SK-N-SH treated with all-trans-retinoic acid at 6 μM for 48 hours (cell line): Measurements from ENCODE around the gene PRDM8.
A peak's percentile ranks its signal among the peaks of the same experiment; 100 is the strongest.

Experiments
- ATAC-seq: fragments of 200-7000 bp; cut with Tn5 transposase; 3 replicates; pipeline ENCODE4 v1.9.1; 2020; ENCODE audit warnings: mild to moderate bottlenecking, moderate library complexity
- ARNTL ChIP-seq: fragments of 450-650 bp; formaldehyde crosslinking; IDR thresholded peaks from 2 replicates; pipeline ENCODE4 v1.5.0; 2020; ENCODE audit warnings: low read depth, mild to moderate bottlenecking, moderate library complexity, borderline replicate concordance
- BACH2 ChIP-seq: fragments of 250-450 bp; sonication (Bioruptor Pico); IDR thresholded peaks from 2 replicates; pipeline ENCODE4 v1.9.0; 2021; ENCODE audit warnings: mild to moderate bottlenecking, borderline replicate concordance
- CREB5 ChIP-seq: fragments of 250-450 bp; sonication (Bioruptor Pico); IDR thresholded peaks from 2 replicates; pipeline ENCODE4 v1.5.1; 2020; ENCODE audit warnings: low read depth, mild to moderate bottlenecking, moderate library complexity
- OSR1 ChIP-seq: fragments of 250-450 bp; sonication (Bioruptor Pico); IDR thresholded peaks from 2 replicates; pipeline ENCODE4 v1.8.0; 2022; ENCODE audit warnings: moderate library complexity, mild to moderate bottlenecking, inconsistent platforms
- PPARA ChIP-seq: fragments of 250-450 bp; sonication (Bioruptor Pico); IDR thresholded peaks from 2 replicates; pipeline ENCODE4 v1.5.0; 2020; ENCODE audit warnings: mild to moderate bottlenecking, borderline replicate concordance
- RARB ChIP-seq: fragments of 250-450 bp; sonication (Bioruptor Pico); IDR thresholded peaks from 2 replicates; pipeline ENCODE4 v1.8.0; 2021; ENCODE audit warnings: mild to moderate bottlenecking, moderate library complexity
- SNAI2 ChIP-seq: fragments of 250-450 bp; sonication (Bioruptor Pico); IDR thresholded peaks from 2 replicates; pipeline ENCODE4 v1.5.0; 2020; ENCODE audit warnings: mild to moderate bottlenecking, moderate library complexity
- TCF4 ChIP-seq: fragments of 250-450 bp; sonication (Bioruptor Pico); IDR thresholded peaks from 2 replicates; pipeline ENCODE4 v1.8.0; 2021; ENCODE audit warnings: mild to moderate bottlenecking, moderate library complexity, borderline replicate concordance
- TOX ChIP-seq: fragments of 250-450 bp; sonication (Bioruptor Pico); IDR thresholded peaks from 2 replicates; pipeline ENCODE4 v1.8.0; 2021; ENCODE audit warnings: mild to moderate bottlenecking, moderate library complexity, borderline replicate concordance
- ZC3H10 ChIP-seq: fragments of 250-450 bp; sonication (Bioruptor Pico); IDR thresholded peaks from 2 replicates; pipeline ENCODE4 v1.5.1; 2021; ENCODE audit warnings: mild to moderate bottlenecking, moderate library complexity
- ZFP30 ChIP-seq: fragments of 450-650 bp; formaldehyde crosslinking; IDR thresholded peaks from 2 replicates; pipeline ENCODE4 v1.5.0; 2022; ENCODE audit warnings: mild to moderate bottlenecking, moderate library complexity
- ZNF565 ChIP-seq: fragments of 450-650 bp; formaldehyde crosslinking; conservative IDR thresholded peaks from 2 replicates; pipeline ENCODE4 v1.5.0; 2020; ENCODE audit warnings: low read depth, mild to moderate bottlenecking, moderate library complexity
- ZNF8 ChIP-seq: fragments of 450-650 bp; formaldehyde crosslinking; IDR thresholded peaks from 2 replicates; pipeline ENCODE4 v1.5.0; 2020; ENCODE audit warnings: mild to moderate bottlenecking, moderate library complexity
- TF ChIP-seq, protein P1 (sequence below): fragments of 250-450 bp; sonication (Bioruptor Pico); IDR thresholded peaks from 2 replicates; pipeline ENCODE4 v1.5.0; 2020; ENCODE audit warnings: mild to moderate bottlenecking, moderate library complexity
- TF ChIP-seq, protein P2 (sequence below): fragments of 250-450 bp; sonication (Bioruptor Pico); IDR thresholded peaks from 2 replicates; pipeline ENCODE4 v1.5.1; 2021; ENCODE audit warnings: mild to moderate bottlenecking, moderate library complexity

PRDM8 gene

DNA sequence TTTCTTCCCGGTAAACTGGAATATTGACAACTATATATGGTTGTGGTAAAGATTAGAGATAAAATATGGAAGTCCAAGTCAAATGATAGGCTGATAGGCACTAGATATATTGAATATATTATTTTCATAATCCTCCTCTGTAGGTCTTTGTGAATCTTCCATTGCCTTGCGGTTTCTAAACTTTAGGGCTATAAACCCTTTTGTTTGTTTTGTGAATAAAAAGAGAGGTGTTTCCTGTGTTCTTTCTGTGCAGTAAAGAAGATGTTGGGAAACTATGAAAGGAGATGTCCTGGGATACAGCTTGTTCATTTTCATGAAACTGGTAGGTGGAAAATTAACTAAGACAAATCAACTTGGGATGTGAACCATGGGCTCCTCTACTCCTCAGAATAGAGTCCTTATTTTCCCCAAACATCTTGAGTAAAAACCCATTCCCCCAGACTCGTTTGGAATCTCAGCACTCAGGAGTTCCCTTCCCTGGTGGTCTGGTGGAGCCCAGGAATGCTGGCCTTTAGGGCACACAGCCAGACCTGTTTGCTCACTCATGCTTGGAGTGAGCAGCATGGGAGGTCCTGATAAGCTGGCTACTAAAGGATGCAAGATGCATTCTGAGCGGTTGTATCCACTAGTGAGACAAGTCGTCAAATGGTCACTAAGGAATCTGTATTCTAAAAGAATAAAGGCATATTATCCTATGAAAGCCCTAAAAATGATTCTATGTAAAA is 22.2 kb downstream of the PRDM8 start:
- TF ChIP-seq OSR1 (CRISPR knock-in tag) (no peak), ZNF8 (CRISPR knock-in tag) (no peak)
- peak; percentile 24; the same call in 2 of the 3 replicates for ATAC-seq

DNA sequence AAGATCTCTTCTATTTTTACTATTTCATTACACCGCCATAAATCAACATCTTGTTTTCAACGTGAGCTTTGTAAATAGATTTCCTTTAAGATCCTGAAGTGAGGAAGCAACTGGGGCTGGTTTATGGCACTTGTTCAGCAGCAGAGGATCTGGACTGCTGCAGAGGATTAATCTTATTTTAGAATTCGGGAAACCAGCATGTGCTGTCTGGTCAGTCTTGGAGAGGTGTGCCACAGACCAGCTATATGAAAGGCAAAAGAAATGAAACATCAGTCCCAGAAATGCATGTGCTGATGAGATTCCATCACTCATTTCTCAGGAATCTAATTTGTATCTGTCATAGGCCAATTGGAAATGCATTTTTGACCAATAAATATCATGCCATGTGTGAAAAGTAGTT is 23.4 kb downstream of the PRDM8 start:
- TF ChIP-seq TOX (CRISPR knock-in tag) (no peak), SNAI2 (CRISPR knock-in tag) (no peak), ZC3H10 (CRISPR knock-in tag) (0 out of 2 replicates have a peak, but pooled peaks have one; percentile 49), BACH2 (CRISPR knock-in tag) (no peak), CREB5 (CRISPR knock-in tag) (no peak)
- peak; percentile 75 for ATAC-seq

DNA sequence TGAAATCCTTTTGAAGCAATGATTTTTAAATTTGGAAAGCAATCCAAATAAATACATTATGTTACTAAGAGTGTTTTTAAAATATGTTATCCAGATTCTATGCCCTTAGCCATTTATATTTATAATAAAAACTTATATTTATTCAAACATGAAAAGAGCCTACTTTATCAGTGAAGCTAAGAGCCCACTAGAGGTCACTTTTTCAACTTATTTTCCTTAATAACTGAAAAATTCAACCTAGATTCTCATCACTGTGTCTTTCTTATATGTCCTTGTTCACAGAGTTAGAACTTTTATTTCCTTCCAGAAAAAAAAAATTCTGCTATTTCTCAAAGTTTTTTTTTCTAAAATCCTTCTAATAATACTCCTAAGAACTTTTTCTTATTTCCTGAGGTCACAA is 23.9 kb downstream of the PRDM8 start:
- ATAC-seq, result peak; percentile 74
- TF ChIP-seq PPARA (CRISPR knock-in tag) (no peak), CREB5 (CRISPR knock-in tag) (no peak), ZFP30 (CRISPR knock-in tag) (no peak), RARB (CRISPR knock-in tag) (no peak), OSR1 (CRISPR knock-in tag) (no peak), ZNF8 (CRISPR knock-in tag) (no peak), TCF4 (CRISPR knock-in tag) (no peak), TOX (CRISPR knock-in tag) (no peak)
- TF ChIP-seq, protein P1, sequence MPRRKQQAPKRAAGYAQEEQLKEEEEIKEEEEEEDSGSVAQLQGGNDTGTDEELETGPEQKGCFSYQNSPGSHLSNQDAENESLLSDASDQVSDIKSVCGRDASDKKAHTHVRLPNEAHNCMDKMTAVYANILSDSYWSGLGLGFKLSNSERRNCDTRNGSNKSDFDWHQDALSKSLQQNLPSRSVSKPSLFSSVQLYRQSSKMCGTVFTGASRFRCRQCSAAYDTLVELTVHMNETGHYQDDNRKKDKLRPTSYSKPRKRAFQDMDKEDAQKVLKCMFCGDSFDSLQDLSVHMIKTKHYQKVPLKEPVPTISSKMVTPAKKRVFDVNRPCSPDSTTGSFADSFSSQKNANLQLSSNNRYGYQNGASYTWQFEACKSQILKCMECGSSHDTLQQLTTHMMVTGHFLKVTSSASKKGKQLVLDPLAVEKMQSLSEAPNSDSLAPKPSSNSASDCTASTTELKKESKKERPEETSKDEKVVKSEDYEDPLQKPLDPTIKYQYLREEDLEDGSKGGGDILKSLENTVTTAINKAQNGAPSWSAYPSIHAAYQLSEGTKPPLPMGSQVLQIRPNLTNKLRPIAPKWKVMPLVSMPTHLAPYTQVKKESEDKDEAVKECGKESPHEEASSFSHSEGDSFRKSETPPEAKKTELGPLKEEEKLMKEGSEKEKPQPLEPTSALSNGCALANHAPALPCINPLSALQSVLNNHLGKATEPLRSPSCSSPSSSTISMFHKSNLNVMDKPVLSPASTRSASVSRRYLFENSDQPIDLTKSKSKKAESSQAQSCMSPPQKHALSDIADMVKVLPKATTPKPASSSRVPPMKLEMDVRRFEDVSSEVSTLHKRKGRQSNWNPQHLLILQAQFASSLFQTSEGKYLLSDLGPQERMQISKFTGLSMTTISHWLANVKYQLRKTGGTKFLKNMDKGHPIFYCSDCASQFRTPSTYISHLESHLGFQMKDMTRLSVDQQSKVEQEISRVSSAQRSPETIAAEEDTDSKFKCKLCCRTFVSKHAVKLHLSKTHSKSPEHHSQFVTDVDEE, result no peak

DNA sequence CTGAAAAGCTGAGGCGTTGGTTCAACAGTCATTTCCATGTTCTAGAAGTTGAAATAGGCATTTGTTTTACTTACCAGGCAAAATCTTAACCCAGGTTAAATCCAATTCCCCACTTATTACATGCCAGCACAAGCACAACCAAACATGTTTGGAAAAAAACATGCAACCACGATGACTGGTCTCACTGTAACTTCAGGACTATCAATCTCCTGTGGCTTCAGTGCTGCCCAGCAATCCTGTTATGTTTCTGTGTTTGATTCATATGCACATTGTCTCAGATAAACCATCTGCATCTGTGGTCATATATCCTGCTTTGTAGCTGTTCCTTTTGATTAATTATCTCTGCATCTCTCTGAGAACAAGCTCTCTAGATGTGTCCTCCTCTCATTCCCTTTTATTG is 28.3 kb downstream of the PRDM8 start:
- ATAC-seq, result peak; percentile 72

DNA sequence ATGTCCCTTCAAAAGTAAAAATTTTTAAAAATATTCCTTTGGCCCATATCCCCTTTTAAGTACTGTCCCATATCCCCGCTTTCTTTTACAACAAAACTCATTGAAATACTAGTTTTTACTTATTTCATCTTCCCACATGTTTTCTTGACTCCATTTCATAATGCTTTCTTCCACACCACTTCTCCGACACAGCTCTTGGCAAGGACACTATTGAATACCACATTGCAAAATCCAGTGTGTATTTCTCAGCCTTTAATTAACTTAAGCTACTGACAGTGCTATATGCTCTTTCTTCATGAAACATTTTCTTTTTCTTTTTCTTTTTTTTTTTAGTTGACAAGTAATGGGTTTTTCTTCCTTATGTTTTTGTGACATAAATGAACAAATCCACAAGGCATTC is 28.8 kb downstream of the PRDM8 start:
- peak; percentile 39 for ATAC-seq

More for the DNA sequence above, 28.3 kb downstream of the PRDM8 start:
- TF ChIP-seq ARNTL (CRISPR knock-in tag) (no peak), PPARA (CRISPR knock-in tag) (no peak), ZNF8 (CRISPR knock-in tag) (no peak), TOX (CRISPR knock-in tag) (0 out of 2 replicates have a peak, but pooled peaks have one; percentile 27)
- TF ChIP-seq, all 23 proteins: peak for 1

More for the DNA sequence above, 28.8 kb downstream of the PRDM8 start:
- TF ChIP-seq ZNF565 (CRISPR knock-in tag), result no peak
- no peak for TF ChIP-seq SNAI2 (CRISPR knock-in tag)
- TF ChIP-seq, protein P1, result no peak
- TF ChIP-seq, protein P2, sequence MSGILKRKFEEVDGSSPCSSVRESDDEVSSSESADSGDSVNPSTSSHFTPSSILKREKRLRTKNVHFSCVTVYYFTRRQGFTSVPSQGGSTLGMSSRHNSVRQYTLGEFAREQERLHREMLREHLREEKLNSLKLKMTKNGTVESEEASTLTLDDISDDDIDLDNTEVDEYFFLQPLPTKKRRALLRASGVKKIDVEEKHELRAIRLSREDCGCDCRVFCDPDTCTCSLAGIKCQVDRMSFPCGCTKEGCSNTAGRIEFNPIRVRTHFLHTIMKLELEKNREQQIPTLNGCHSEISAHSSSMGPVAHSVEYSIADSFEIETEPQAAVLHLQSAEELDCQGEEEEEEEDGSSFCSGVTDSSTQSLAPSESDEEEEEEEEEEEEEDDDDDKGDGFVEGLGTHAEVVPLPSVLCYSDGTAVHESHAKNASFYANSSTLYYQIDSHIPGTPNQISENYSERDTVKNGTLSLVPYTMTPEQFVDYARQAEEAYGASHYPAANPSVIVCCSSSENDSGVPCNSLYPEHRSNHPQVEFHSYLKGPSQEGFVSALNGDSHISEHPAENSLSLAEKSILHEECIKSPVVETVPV (CRISPR knock-in tag), result no peak
